Mesothelial cell of epicardium (in vitro differentiated cells): ENCODE measurements around the gene SPTBN1. TPM values are rescaled to one million over a fixed set of nuclear protein-coding genes. Genes with fewer than 3 reads are reported as not detected.

ENCODE experiments used
- DNase-seq, 2 experiments: peaks; one replicate each; pipeline ENCODE4 v3.0.0; 2021; ENCODE audit warnings: low spot score in 2 of 2; ENCODE audit not compliant: unreplicated experiment in 2 of 2
- H3K27ac Mint-ChIP-seq: 2 replicates; pipeline ENCODE4 v1.8.0; 2021; ENCODE audit warnings: mixed read lengths
- H3K27me3 Mint-ChIP-seq: 2 replicates; pipeline ENCODE4 v1.8.0; 2021; ENCODE audit warnings: low read depth, mixed read lengths
- H3K36me3 Mint-ChIP-seq: 2 replicates; pipeline ENCODE4 v1.8.0; 2021; ENCODE audit warnings: mixed read lengths
- H3K4me1 Mint-ChIP-seq: 2 replicates; pipeline ENCODE4 v1.8.0; 2021; ENCODE audit warnings: mixed read lengths
- H3K4me3 Mint-ChIP-seq: 2 replicates; pipeline ENCODE4 v1.8.0; 2021; ENCODE audit warnings: mild to moderate bottlenecking, moderate library complexity, mixed read lengths
- H3K9me3 Mint-ChIP-seq: 2 replicates; pipeline ENCODE4 v1.8.0; 2021; ENCODE audit warnings: mixed read lengths
- CTCF ChIP-seq: fragments of 200-600 bp; sonication (generic); IDR thresholded peaks from one replicate; pipeline ENCODE4 v1.5.0; 2021; ENCODE audit warnings: antibody characterized with exemption; ENCODE audit not compliant: unreplicated experiment
- total RNA-seq: library from RNA; stranded (reverse); gene quantifications from 3 replicates; pipeline ENCODE4 v1.2.1, GENCODE V29; 2021

SPTBN1 gene
- total RNA-seq, 1 donor from 2014 or later: 281 TPM

GRCh38 chr2:54683596-54683995, 227.5 kb downstream of the SPTBN1 start:
- Mint-ChIP-seq H3K27ac (no peak overlapping the region), H3K36me3 (no peaks in the 10 kb centered on the region), H3K9me3 (peaks cover 5% of the 10 kb centered on the region), H3K4me1 (no peaks in the 10 kb centered on the region), H3K27me3 (no peaks in the 10 kb centered on the region), H3K4me3 (no peak overlapping the region)
- DNase-seq: no peak
- no peak for TF ChIP-seq CTCF

DNA sequence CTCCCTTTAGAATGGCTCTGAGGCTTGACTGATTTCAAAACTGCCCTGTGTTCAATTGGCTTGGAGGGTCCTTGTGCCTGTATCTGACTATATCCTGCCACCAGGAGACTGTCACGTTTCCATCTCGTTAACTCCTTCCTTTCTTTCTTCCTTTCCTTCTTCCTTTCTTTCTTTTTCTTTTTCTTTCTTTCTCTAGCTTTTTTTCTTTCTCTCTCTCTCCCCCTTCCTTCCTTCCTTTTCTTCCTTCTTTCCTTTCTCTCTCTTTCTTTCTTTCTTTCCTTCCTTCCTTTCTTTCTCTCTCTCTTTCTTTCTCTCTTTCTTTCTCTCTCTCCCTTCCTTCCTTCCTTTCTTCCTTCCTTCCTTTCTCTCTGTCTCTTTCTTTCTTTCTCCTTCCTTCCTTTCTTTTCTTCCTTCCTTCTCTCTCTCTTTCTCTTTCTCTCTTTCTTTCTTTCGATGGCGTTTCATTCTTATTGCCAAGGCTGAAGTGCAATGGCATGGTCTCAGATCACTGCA, 229.2 kb downstream of the SPTBN1 start:
- no peak for DNase-seq
- Mint-ChIP-seq H3K4me1 (no peaks in the 10 kb centered on the region), H3K27me3 (no peaks in the 10 kb centered on the region), H3K4me3 (no peak overlapping the region), H3K27ac (no peak overlapping the region), H3K36me3 (no peaks in the 10 kb centered on the region), H3K9me3 (peaks cover 5% of the 10 kb centered on the region)
- TF ChIP-seq CTCF: no peak

- no peaks in the 10 kb centered on the region for H3K4me1 Mint-ChIP-seq
- no peak for DNase-seq
- no peaks in the 10 kb centered on the region for H3K9me3 Mint-ChIP-seq
- H3K27ac Mint-ChIP-seq: no peak overlapping the region
- no peaks in the 10 kb centered on the region for H3K27me3 Mint-ChIP-seq
- H3K36me3 Mint-ChIP-seq: no peaks in the 10 kb centered on the region
- no peak for TF ChIP-seq CTCF
- no peak overlapping the region for H3K4me3 Mint-ChIP-seq
Observed at GRCh38 chr2:54687595-54688152, 231.5 kb downstream of the SPTBN1 start.

DNA sequence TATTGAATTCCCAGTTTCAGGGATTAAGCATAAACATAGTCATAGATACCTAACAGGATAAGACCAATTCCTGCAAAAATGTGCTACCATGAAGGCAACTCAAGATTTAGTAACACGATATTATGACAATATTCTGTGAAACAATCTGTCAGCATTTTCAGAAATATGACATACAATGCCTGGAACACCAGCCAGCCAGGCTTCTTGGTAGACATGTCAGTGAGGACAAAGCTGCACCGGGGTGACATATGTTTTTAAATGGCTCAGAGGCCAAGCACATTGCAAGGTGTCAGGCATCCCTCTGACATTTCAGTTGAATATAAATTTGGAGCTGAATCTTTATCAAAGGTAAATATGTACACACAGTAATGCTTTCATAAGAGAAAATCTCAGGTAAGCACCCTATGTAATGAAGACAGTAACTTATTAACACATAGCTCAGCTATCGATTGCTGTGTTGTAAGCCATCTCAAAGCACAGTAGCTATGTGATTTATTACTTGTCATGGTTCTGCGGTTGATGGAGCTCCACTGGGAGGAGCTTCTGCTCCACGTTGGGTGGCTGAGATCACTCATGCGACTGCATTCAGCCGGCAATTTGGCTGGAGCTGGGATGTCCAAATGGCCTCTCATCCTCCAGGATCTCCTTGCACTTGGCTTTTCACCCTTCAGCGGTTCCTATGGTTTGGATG, 235.5 kb downstream of the SPTBN1 start:
- TF ChIP-seq CTCF: no peak
- no peaks in the 10 kb centered on the region for H3K4me1 Mint-ChIP-seq
- no peaks in the 10 kb centered on the region for H3K9me3 Mint-ChIP-seq

GRCh38 chr2:54692556-54692955, 236.4 kb downstream of the SPTBN1 start:
- no peaks in the 10 kb centered on the region for H3K27me3 Mint-ChIP-seq
- no peak for DNase-seq
- no peaks in the 10 kb centered on the region for H3K36me3 Mint-ChIP-seq
- H3K4me1 Mint-ChIP-seq: no peaks in the 10 kb centered on the region
- no peaks in the 10 kb centered on the region for H3K9me3 Mint-ChIP-seq
- H3K4me3 Mint-ChIP-seq: no peak overlapping the region
- no peak overlapping the region for H3K27ac Mint-ChIP-seq
- TF ChIP-seq CTCF: no peak

More for the DNA sequence above, 235.5 kb downstream of the SPTBN1 start:
- H3K27ac Mint-ChIP-seq: no peak overlapping the region
- no peak for DNase-seq
- no peaks in the 10 kb centered on the region for H3K36me3 Mint-ChIP-seq
- no peaks in the 10 kb centered on the region for H3K27me3 Mint-ChIP-seq
- no peak overlapping the region for H3K4me3 Mint-ChIP-seq
